CD14-positive monocyte (primary cell): ENCODE measurements around the gene OR2M2. TPM values are rescaled to one million over a fixed set of nuclear protein-coding genes. Genes with fewer than 3 reads are reported as not detected.

Experiments
- DNase-seq, 3 donors: peaks; one replicate each; pipeline ENCODE4 v3.0.0-alpha.2; 2011 to 2022
- H2AFZ ChIP-seq: 2 replicates; pipeline ENCODE4 v1.6.0; 2012; ENCODE audit warnings: mild to moderate bottlenecking, low read depth, low read length, inconsistent platforms; ENCODE audit not compliant: insufficient read depth, poor library complexity, severe bottlenecking
- H3K27ac ChIP-seq, 2 donors: 1 replicate in 1 of 2; 2 replicates in 1 of 2; pipeline ENCODE4 v1.5.1; 2012 to 2013; ENCODE audit warnings: low read length in 2 of 2, control low read depth in 1 of 2, inconsistent platforms in 1 of 2, low read depth in 1 of 2, mild to moderate bottlenecking in 1 of 2
- H3K27me3 ChIP-seq, 2 donors: one replicate each; pipeline versions ENCODE4 v1.6.0 to v1.6.1; 2011 to 2013; ENCODE audit warnings: low read length in 2 of 2; ENCODE audit not compliant: control insufficient read depth in 2 of 2, insufficient read depth in 2 of 2
- H3K36me3 ChIP-seq, 2 donors: replicated peaks in 1 of 2; 1 replicate in 1 of 2; 2 replicates in 1 of 2; pipeline versions ENCODE4 v1.5.1 to v1.6.1; 2012 to 2013; ENCODE audit warnings: low read length in 2 of 2, control low read depth in 1 of 2, inconsistent platforms in 1 of 2, mild to moderate bottlenecking in 1 of 2; ENCODE audit not compliant: insufficient read depth in 2 of 2, control insufficient read depth in 1 of 2
- H3K4me1 ChIP-seq, 2 donors: 1 replicate in 1 of 2; 2 replicates in 1 of 2; pipeline versions ENCODE4 v1.5.1 to v1.6.1; 2012 to 2013; ENCODE audit warnings: low read length in 2 of 2, control low read depth in 1 of 2, inconsistent platforms in 1 of 2, mild to moderate bottlenecking in 1 of 2, moderate library complexity in 1 of 2; ENCODE audit not compliant: insufficient read depth in 2 of 2, control insufficient read depth in 1 of 2
- H3K4me2 ChIP-seq: replicated peaks from 2 replicates; pipeline ENCODE3; 2012; ENCODE audit warnings: low read length, moderate library complexity, mild to moderate bottlenecking; ENCODE audit not compliant: poor library complexity, severe bottlenecking; ENCODE audit errors: extremely low read depth
- H3K4me3 ChIP-seq, 3 experiments: fragments of 200-600 bp in 1 of 3; sonication (generic) in 1 of 3; replicated peaks in 1 of 3; 1 replicate in 2 of 3; 2 replicates in 1 of 3; pipeline ENCODE4 v1.5.1; 2011 to 2013; ENCODE audit warnings: low read length in 3 of 3, mild to moderate bottlenecking in 3 of 3, control low read depth in 2 of 3, low read depth in 2 of 3, inconsistent platforms in 1 of 3, moderate library complexity in 1 of 3
- H3K79me2 ChIP-seq: 2 replicates; pipeline ENCODE4 v1.6.0; 2012; ENCODE audit warnings: mild to moderate bottlenecking, control low read depth, inconsistent platforms, low read length, moderate library complexity; ENCODE audit not compliant: insufficient read depth
- H3K9ac ChIP-seq: 2 replicates; pipeline ENCODE4 v1.6.0; 2017; ENCODE audit warnings: low read length, mild to moderate bottlenecking; ENCODE audit not compliant: insufficient read depth, poor library complexity, severe bottlenecking
- H3K9me3 ChIP-seq, 2 donors: replicated peaks in 1 of 2; 1 replicate in 1 of 2; 2 replicates in 1 of 2; pipeline versions ENCODE4 v1.5.1 to v1.6.1; 2012 to 2013; ENCODE audit warnings: low read length in 2 of 2, control low read depth in 1 of 2; ENCODE audit not compliant: control insufficient read depth in 1 of 2, insufficient read depth in 1 of 2
- H4K20me1 ChIP-seq: 2 replicates; pipeline ENCODE4 v1.6.0; 2012; ENCODE audit warnings: mild to moderate bottlenecking, low read length, control low read depth, moderate library complexity; ENCODE audit not compliant: insufficient read depth
- H3K27ac Mint-ChIP-seq, 7 donors: one replicate each; pipeline ENCODE4 v1.8.0; 2020; ENCODE audit warnings: mild to moderate bottlenecking in 7 of 7, mixed read lengths in 7 of 7, moderate library complexity in 6 of 7, inconsistent platforms in 2 of 7
- H3K27me3 Mint-ChIP-seq, 3 donors: one replicate each; pipeline ENCODE4 v1.8.0; 2021 to 2022; ENCODE audit warnings: low read depth in 3 of 3, mild to moderate bottlenecking in 3 of 3, mixed read lengths in 3 of 3, moderate library complexity in 3 of 3, inconsistent platforms in 1 of 3
- H3K36me3 Mint-ChIP-seq, 2 donors: one replicate each; pipeline ENCODE4 v1.8.0; 2020; ENCODE audit warnings: mixed read lengths in 2 of 2, inconsistent platforms in 1 of 2, mild to moderate bottlenecking in 1 of 2
- H3K4me1 Mint-ChIP-seq: one replicate; pipeline ENCODE4 v1.8.0; 2020; ENCODE audit warnings: mild to moderate bottlenecking, mixed read lengths
- H3K4me3 Mint-ChIP-seq, 2 donors: one replicate each; pipeline ENCODE4 v1.8.0; 2020; ENCODE audit warnings: mild to moderate bottlenecking in 2 of 2, mixed read lengths in 2 of 2, moderate library complexity in 1 of 2
- H3K9me3 Mint-ChIP-seq, 7 donors: one replicate each; pipeline ENCODE4 v1.8.0; 2020 to 2022; ENCODE audit warnings: mixed read lengths in 7 of 7, mild to moderate bottlenecking in 6 of 7, moderate library complexity in 6 of 7, inconsistent platforms in 2 of 7
- CTCF ChIP-seq: fragments of 200-600 bp; IDR thresholded peaks from one replicate; pipeline ENCODE4 v1.8.0; 2022; ENCODE audit warnings: antibody characterized with exemption, mild to moderate bottlenecking
- WGBS: methylation state at CpG from one replicate; pipeline ENCODE4 v1.1.5; 2013; ENCODE audit warnings: missing lambda C conversion rate; ENCODE audit not compliant: insufficient coverage; 5-methylcytosine and 5-hydroxymethylcytosine counted together
- intact Hi-C, 2 donors: fragments of 100-400 bp; cut with micrococcal nuclease; formaldehyde crosslinking; loops; one replicate each; pipeline versions ENCODE4 v1.15.0 to v1.15.1; 2023
- polyA minus RNA-seq: library from RNA; depleted of rRNA, polyadenylated mRNA; stranded (reverse); fragments of >200 nt; gene quantifications from 2 replicates; pipeline ENCODE4 v1.2.3, GENCODE V29; 2012
- polyA plus RNA-seq, 3 donors: library from polyadenylated mRNA; depleted of rRNA in 1 of 3; unstranded in 2 of 3; stranded (reverse) in 1 of 3; fragments of 300-500 nt in 2 of 3; fragments of >200 nt in 1 of 3; fragmentation: Illumina TruSeq in 2 of 3; gene quantifications; 1 replicate in 2 of 3; 2 replicates in 1 of 3; pipeline ENCODE4 v1.2.3, GENCODE V29; 2012 to 2021
- total RNA-seq, 12 experiments: library from RNA in 1 of 12; stranded (reverse) in 1 of 12; fragments of 120-200 nt in 1 of 12; gene quantifications; one replicate each; pipeline ENCODE4 v1.2.4 and lab custom pipeline; 2013 to 2026; ENCODE audit warnings: mixed read lengths in 6 of 12, inconsistent platforms in 1 of 12

The OR2M2 gene
- total RNA-seq (2013) = not detected
- not detected for polyA plus RNA-seq
- polyA minus RNA-seq = not detected in 2 replicates
- total RNA-seq (lab: John Stamatoyannopoulos, UW) = 0 to 0.58 (median 0) reads per million in 11 experiments

- no peak within 1 kb of the TSS for H3K4me3 ChIP-seq
- no peak within 1 kb of the TSS for H3K27ac ChIP-seq
- no peaks in the 10 kb centered on the region for H3K27me3 ChIP-seq
- Mint-ChIP-seq H3K27ac (no peak within 1 kb of the TSS), H3K9me3 (peaks cover 0 to 6% (median 3%) of the 10 kb centered on the region in 7 donors), H3K27me3 (no peaks in the 10 kb centered on the region), H3K4me3 (no peak within 1 kb of the TSS), H3K36me3 (no peaks in the 10 kb centered on the region), H3K4me1 (no peaks in the 10 kb centered on the region)
- intact Hi-C loops = no loop called here
- H3K9ac ChIP-seq = no peak within 1 kb of the TSS
- no peaks in the 10 kb centered on the region for H3K79me2 ChIP-seq
- no peak for DNase-seq
- no peak for TF ChIP-seq CTCF
- no peaks in the 10 kb centered on the region for H3K36me3 ChIP-seq
- H3K4me1 ChIP-seq = no peaks in the 10 kb centered on the region
- no peaks in the 10 kb centered on the region for H4K20me1 ChIP-seq
- H2AFZ ChIP-seq = no peak within 1 kb of the TSS
- peaks cover 0 to 3% of the 10 kb centered on the region in 2 donors for H3K9me3 ChIP-seq
- H3K4me2 ChIP-seq = no peak within 1 kb of the TSS
Measured at GRCh38 chr1:248174521-248174920, at the start of gene OR2M2. TSS of gene OR2M2 (plus strand) at chr1:248174821. CDS start at chr1:248179986, 5,165 bp downstream.

GRCh38 chr1:248127653-248128052 lies 47.0 kb upstream of the OR2M2 start:
- Histone ChIP-seq H2AFZ (no peak overlapping the region), H3K4me1 (no peaks in the 10 kb centered on the region), H3K27ac (no peak overlapping the region), H3K79me2 (no peaks in the 10 kb centered on the region), H3K4me3 (no peak overlapping the region), H3K4me2 (no peak overlapping the region), H3K36me3 (no peaks in the 10 kb centered on the region), H4K20me1 (no peaks in the 10 kb centered on the region), H3K9ac (no peak overlapping the region), H3K9me3 (peaks cover 24 to 26% of the 10 kb centered on the region in 2 donors), H3K27me3 (no peaks in the 10 kb centered on the region)
- Mint-ChIP-seq H3K9me3 (peaks cover 9 to 30% (median 22%) of the 10 kb centered on the region in 7 donors), H3K4me3 (no peak overlapping the region), H3K27ac (no peak overlapping the region), H3K36me3 (no peaks in the 10 kb centered on the region), H3K27me3 (no peaks in the 10 kb centered on the region), H3K4me1 (no peaks in the 10 kb centered on the region)
- no peak for DNase-seq
- intact Hi-C loops = no loop called here
- 91% methylated on average over 5 of the region's 5 CpGs for WGBS
- no peak for TF ChIP-seq CTCF
